Large intestine (tissue), 3 donors: Measurements from ENCODE around the gene BAZ1B. TPM values are rescaled to one million over a fixed set of nuclear protein-coding genes. Genes with fewer than 3 reads are reported as not detected.
A peak's percentile ranks its signal among the peaks of the same experiment; 100 is the strongest.
"Not testable (repeated sequence)": the region's sequence is repeated elsewhere in the genome, so short reads cannot be mapped to it uniquely, and the experiment has no call there.

Experiments
- DNase-seq, 2 donors: peaks; one replicate each; pipeline versions ENCODE4 v3.0.0 to v3.0.0-alpha.2; 2013
- H3K27ac ChIP-seq: one replicate; pipeline ENCODE4 v1.5.1; 2013; ENCODE audit warnings: low read length
- H3K27me3 ChIP-seq: 2 replicates; pipeline ENCODE4 v1.6.1; 2013; ENCODE audit warnings: low read length; ENCODE audit not compliant: control insufficient read depth, insufficient read depth
- H3K36me3 ChIP-seq: 2 replicates; pipeline ENCODE4 v1.6.1; 2013; ENCODE audit warnings: low read length; ENCODE audit not compliant: control insufficient read depth, insufficient read depth
- H3K4me1 ChIP-seq: one replicate; pipeline ENCODE4 v1.6.1; 2013; ENCODE audit warnings: low read length; ENCODE audit not compliant: control insufficient read depth, insufficient read depth
- H3K4me3 ChIP-seq: one replicate; pipeline ENCODE4 v1.5.1; 2013; ENCODE audit warnings: low read length
- H3K9me3 ChIP-seq: one replicate; pipeline ENCODE4 v1.6.1; 2013; ENCODE audit warnings: mild to moderate bottlenecking, low read depth, low read length, moderate library complexity; ENCODE audit not compliant: control insufficient read depth
- WGBS: methylation state at CpG from one replicate; pipeline ENCODE4 v1.1.5; 2013; ENCODE audit warnings: low lambda C conversion rate; ENCODE audit not compliant: insufficient coverage; 5-methylcytosine and 5-hydroxymethylcytosine counted together
- polyA plus RNA-seq: library from polyadenylated mRNA; unstranded; fragments of 120-200 nt; gene quantifications from one replicate; pipeline ENCODE4 v1.2.1, GENCODE V29; 2013

The BAZ1B gene
- polyA plus RNA-seq, 1 donor = 37.3 TPM

DNA sequence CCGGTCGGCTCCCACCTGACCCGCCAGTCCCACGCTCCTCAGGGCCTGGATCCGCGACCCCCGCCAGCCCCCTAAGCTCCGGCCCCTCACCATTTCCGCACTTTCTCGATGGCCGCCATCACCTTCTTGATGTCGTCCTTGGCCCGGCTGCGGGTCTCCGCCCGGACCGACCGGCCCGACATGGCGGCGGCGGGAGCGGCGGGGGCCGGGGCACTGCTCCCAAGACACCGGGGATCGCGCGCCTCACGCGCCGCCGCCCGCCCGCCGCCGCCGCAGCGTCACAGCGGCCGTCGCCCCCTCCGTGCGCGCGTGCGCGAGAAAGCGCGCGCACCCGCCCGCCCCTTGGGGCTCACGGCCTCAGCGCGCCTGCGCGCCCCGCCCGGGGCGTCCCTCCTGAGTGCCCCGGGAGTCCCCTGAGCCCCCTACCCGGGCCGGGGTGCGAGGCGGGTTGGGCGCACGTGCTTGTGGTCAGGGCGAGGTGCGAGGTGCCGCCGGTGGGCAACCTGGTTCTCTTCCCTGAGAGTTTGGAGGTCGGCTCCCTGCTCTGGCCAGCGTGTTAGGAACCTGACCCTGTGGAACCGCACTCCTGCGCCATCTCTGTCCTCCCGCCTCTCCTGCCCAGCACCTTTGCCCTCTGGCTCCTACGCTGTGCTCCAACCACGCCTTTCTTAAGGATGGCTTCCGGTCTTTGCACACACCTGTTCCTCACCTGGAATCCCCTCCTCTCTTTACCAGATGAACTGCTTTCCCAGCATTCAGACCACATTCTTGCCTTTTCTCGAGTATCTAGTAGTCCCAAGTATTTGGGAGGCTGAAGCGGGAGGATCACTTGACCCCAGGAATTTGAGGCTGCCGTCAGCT is 35.5 kb upstream of the BAZ1B start, which contains the start of gene BCL7B:
Gene BCL7B (minus strand): TSS at position 294 of the 861 bp plus-strand sequence. CDS start 112 bp downstream, at position 182.
- Histone ChIP-seq H3K36me3 (peaks cover 19% of the 10 kb centered on the region), H3K27me3 (no peaks in the 10 kb centered on the region), H3K4me1 (peaks cover 21% of the 10 kb centered on the region), H3K4me3 (peak within 1 kb of the TSS; percentile 90), H3K27ac (peak within 1 kb of the TSS; percentile 99), H3K9me3 (no peaks in the 10 kb centered on the region)
- no CpG with 5 or more reads among the region's 83 CpGs for WGBS
- peak; percentile 79 to 91 for DNase-seq

DNA sequence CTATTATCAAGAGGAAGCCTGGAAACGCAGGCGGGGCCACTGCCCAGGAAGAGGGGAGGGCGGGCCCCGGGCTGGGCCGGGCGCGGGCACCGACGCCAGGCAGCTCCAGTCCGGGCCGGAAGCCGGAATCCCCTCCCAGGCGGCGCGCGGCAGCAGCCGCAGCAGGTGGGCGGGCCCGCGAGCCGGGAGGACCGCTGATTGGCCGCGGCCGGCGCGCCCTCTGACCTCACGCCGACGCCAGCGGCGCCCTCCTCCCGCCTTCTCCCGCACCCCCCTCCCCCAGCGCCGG is 35.0 kb upstream of the BAZ1B start:
- Histone ChIP-seq H3K36me3 (peaks cover 25% of the 10 kb centered on the region), H3K9me3 (no peaks in the 10 kb centered on the region), H3K27ac (peak overlapping the region; percentile 99), H3K4me3 (peak overlapping the region; percentile 90), H3K27me3 (no peaks in the 10 kb centered on the region), H3K4me1 (peaks cover 21% of the 10 kb centered on the region)
- DNase-seq = peak; percentile 95 to 97
- no CpG with 5 or more reads among the region's 36 CpGs for WGBS

DNA sequence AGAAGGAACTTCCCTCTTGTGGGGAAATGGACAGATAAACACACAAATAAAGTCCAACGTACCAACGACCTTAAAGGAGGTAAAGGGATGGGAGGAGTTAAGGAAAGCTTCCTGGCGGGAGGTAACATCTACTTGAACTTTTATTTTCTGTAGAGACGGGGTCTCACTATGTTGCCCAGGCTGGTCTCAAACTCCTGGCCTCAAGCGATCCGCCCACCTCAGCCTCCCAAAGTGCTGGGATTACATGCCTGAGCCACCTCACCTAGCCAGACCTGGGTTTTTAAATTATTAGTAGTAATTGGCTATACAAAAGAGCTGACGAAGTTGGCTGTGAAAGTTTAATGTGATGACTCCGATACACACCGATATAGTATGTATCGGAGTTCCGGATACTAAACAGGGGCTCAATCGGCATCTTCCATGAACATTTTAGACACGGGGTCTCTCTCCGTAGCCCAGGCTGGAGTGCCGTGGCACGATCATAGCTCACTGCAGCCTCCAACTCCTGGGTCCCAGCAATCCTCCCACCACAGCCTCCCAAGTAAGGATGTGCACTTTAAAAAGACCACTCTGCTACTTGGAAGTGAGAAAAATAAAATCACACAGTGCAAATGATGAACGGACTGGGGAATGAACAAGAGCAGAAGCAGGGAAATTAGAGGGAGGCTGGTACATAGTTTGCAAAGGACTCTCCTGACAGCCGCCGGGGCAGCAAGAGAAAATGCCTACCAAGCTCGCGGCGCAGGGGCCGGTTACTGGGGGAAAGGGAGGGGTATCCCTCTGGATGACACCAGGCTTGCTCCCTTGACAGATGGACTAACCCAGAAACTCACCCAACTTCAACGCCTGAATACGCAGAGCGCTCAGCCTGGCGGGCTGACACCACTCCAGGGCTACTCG is 34.4 kb upstream of the BAZ1B start:
- no peak for DNase-seq
- Histone ChIP-seq H3K27ac (peak overlapping the region; percentile 88), H3K27me3 (no peaks in the 10 kb centered on the region), H3K4me3 (peak overlapping the region; percentile 90), H3K4me1 (peaks cover 21% of the 10 kb centered on the region), H3K36me3 (peaks cover 30% of the 10 kb centered on the region), H3K9me3 (no peaks in the 10 kb centered on the region)
- 48% methylated on average over 4 of the region's 28 CpGs for WGBS

DNA sequence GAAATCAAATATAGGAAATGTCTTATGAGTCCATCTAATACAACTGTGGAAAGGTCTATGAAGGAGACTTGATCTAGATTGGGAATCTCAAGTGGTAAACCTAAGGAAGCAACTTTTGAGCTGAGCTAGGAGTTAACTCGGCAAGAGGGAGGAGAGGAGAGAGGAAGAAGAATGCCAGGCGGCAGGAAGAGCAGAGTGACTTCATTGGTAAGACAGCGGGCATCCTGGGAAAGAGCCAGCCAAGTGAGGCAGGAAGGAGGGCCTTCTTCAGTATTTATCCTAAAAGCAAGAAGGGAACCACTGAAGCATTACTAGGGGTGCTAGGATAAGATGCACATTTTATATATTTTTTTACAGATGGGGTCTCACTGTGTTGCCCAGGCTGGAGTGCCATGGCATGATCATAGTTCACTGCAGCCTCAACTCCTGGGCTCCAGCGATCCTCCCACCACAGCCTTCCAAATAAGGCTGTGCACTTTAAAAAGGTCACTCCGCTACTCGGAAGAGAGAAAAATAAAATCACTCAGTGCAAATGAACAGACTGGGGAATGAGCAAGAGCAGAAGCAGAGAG is 33.4 kb upstream of the BAZ1B start:
- no peaks in the 10 kb centered on the region for H3K27me3 ChIP-seq
- peaks cover 20% of the 10 kb centered on the region for H3K4me1 ChIP-seq
- no peaks in the 10 kb centered on the region for H3K9me3 ChIP-seq
- peaks cover 36% of the 10 kb centered on the region for H3K36me3 ChIP-seq
- WGBS = 91% methylated on average over 3 of the region's 6 CpGs
- DNase-seq = no peak
- no peak overlapping the region for H3K27ac ChIP-seq
- no peak overlapping the region for H3K4me3 ChIP-seq

DNA sequence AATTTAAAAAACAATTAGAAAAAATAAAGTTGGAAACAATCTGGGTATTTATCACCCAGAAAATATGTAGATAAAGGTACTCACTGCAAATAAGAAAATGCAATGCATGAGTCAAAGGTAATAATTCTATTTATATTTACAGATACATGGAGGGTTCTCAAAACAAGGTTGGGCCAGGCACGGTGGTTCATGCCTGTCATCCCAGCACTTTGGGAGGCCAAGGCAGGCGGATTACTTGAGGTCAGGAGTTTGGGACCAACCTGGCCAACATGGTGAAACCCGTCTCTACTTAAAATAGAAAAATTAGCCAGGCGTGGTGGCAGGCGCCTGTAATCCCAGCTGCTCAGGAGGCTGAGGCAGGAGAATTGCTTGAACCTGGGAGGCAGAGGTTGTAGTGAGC is 28.0 kb upstream of the BAZ1B start:
- not testable (repeated sequence) for H3K27me3 ChIP-seq, H3K4me1 ChIP-seq, DNase-seq, H3K4me3 ChIP-seq, H3K9me3 ChIP-seq, H3K27ac ChIP-seq
- no CpG with 5 or more reads among the region's 5 CpGs for WGBS
- H3K36me3 ChIP-seq = peaks cover 54% of the 10 kb centered on the region

DNA sequence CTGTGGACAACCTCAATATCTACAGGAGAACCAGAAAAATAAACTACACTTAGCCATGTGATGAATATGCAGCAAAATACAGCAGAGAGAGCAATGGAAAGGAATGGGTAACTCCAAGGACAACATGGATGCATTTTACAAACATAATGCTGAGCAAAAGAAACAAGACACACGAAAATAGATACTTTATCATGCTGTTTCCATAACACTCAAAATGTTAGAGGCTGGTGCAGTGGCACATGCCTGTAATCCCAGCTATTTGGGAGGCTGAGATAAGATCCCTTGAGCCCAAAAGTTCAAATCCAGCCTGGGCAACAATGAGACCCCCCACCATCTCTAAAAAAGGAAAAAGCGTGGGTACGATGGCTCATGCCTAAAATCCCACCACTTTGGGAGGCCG is 27.1 kb upstream of the BAZ1B start:
- Histone ChIP-seq H3K4me1 (no peaks in the 10 kb centered on the region), H3K4me3 (no peak overlapping the region), H3K9me3 (no peaks in the 10 kb centered on the region), H3K27me3 (no peaks in the 10 kb centered on the region), H3K27ac (no peak overlapping the region), H3K36me3 (peaks cover 49% of the 10 kb centered on the region)
- whole genome bisulfite sequencing = no CpG with 5 or more reads among the region's 4 CpGs
- DNase-seq = no peak

DNA sequence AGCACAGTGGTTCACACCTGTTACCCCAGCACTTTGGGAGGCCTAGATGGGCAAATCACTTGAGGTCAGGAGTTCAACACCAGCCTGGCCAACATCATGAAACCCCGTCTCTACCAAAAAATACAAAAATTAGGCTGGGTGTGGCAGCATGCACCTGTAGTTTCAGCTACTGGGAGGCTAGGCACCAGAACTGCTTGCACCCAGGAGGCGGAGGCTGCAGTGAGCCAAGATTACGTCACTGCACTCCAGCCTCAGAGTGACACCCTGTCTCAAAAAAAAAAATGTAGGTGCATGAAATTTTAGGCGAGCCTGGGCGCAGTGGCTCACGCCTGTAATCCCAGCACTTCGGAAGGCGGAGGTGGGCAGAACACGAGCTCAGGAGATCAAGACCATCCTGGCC is 25.7 kb upstream of the BAZ1B start:
- no peaks in the 10 kb centered on the region for H3K9me3 ChIP-seq
- DNase-seq = no peak
- H3K36me3 ChIP-seq = peaks cover 49% of the 10 kb centered on the region
- WGBS = no CpG with 5 or more reads among the region's 9 CpGs
- no peaks in the 10 kb centered on the region for H3K27me3 ChIP-seq
- no peaks in the 10 kb centered on the region for H3K4me1 ChIP-seq
- no peak overlapping the region for H3K27ac ChIP-seq
- H3K4me3 ChIP-seq = no peak overlapping the region

DNA sequence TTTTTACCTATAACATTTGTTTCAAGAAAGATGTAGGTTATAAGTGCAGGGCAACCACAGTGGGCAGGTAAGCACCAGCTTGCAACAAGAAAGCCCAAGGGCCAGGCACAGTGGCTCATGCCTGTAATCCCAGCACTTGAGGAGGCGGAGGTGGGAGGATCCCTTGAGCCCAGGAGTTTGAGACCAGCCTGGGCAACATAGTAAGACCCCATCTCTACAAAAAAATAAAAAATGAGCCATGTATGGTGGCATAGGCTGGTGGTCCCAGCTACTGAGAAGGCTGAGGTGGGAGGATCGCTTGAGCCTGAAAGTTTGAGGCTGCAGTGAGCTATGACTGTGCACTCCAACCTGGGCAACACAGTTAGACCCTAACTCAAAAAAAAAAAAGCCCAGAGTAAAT is 22.6 kb upstream of the BAZ1B start:
- no peaks in the 10 kb centered on the region for H3K27me3 ChIP-seq
- WGBS = no CpG with 5 or more reads among the region's 2 CpGs
- H3K27ac ChIP-seq = no peak overlapping the region
- H3K4me3 ChIP-seq = no peak overlapping the region
- peaks cover 50% of the 10 kb centered on the region for H3K36me3 ChIP-seq
- no peaks in the 10 kb centered on the region for H3K4me1 ChIP-seq
- H3K9me3 ChIP-seq = no peaks in the 10 kb centered on the region
- DNase-seq = no peak

DNA sequence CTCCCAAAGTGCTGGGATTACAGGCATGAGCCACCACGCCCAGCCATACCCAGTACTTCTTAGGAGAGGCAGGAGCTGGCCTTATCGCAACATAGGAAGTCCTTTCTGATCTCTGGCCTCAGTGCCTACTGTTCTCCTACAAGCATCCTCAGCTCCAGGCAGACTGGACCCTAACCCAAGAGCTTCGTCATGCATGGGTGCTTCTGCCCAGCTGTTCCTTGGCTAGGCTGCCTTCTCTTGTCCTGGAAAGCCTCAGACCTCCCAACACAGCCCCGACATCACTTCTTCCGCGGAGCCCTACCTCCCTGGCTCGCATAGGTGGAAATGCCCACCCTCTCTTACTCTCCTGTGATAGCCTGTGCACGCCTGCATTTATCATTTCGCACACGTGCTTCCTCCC is 19.6 kb upstream of the BAZ1B start:
- WGBS = no CpG with 5 or more reads among the region's 10 CpGs
- Histone ChIP-seq H3K27ac (no peak overlapping the region), H3K9me3 (no peaks in the 10 kb centered on the region), H3K4me3 (no peak overlapping the region), H3K27me3 (no peaks in the 10 kb centered on the region), H3K36me3 (peaks cover 60% of the 10 kb centered on the region), H3K4me1 (no peaks in the 10 kb centered on the region)
- DNase-seq = no peak

DNA sequence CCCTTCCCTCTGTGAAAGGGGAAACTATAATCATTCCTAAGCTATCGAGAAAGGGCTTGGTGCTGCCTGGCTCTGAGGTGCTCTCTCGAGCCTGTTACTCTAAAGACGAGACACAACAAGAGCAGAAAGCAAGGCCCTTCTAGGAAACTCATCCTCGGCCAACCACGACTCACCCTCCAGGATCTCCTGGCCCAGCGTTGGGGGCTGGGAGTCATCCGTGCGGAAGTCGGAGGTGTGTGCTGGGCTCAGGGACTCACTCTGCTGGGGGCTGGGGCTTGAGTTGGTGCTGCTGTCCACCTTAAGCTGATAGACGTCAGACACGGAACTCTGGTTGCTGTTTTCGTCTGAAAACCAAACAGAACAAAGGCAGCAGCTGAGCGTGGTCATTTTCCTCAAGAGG is 17.6 kb upstream of the BAZ1B start:
- Histone ChIP-seq H3K27me3 (no peaks in the 10 kb centered on the region), H3K36me3 (peaks cover 70% of the 10 kb centered on the region), H3K4me1 (no peaks in the 10 kb centered on the region)

More for the DNA sequence above, 17.6 kb upstream of the BAZ1B start:
- no peak overlapping the region for H3K27ac ChIP-seq
- WGBS = no CpG with 5 or more reads among the region's 13 CpGs
- no peak overlapping the region for H3K4me3 ChIP-seq
- DNase-seq = no peak
- no peaks in the 10 kb centered on the region for H3K9me3 ChIP-seq
